Smooth muscle cell of the brain vasculature (primary cell): ENCODE data around the gene LRRC2.
"Not testable (repeated sequence)": the region's sequence is repeated elsewhere in the genome, so short reads cannot be mapped to it uniquely, and the experiment has no call there.

ENCODE experiments used
- DNase-seq: peaks from one replicate; pipeline ENCODE4 v3.0.0-alpha.2; 2012; ENCODE audit warnings: low read depth, low spot score

LRRC2 gene

DNA sequence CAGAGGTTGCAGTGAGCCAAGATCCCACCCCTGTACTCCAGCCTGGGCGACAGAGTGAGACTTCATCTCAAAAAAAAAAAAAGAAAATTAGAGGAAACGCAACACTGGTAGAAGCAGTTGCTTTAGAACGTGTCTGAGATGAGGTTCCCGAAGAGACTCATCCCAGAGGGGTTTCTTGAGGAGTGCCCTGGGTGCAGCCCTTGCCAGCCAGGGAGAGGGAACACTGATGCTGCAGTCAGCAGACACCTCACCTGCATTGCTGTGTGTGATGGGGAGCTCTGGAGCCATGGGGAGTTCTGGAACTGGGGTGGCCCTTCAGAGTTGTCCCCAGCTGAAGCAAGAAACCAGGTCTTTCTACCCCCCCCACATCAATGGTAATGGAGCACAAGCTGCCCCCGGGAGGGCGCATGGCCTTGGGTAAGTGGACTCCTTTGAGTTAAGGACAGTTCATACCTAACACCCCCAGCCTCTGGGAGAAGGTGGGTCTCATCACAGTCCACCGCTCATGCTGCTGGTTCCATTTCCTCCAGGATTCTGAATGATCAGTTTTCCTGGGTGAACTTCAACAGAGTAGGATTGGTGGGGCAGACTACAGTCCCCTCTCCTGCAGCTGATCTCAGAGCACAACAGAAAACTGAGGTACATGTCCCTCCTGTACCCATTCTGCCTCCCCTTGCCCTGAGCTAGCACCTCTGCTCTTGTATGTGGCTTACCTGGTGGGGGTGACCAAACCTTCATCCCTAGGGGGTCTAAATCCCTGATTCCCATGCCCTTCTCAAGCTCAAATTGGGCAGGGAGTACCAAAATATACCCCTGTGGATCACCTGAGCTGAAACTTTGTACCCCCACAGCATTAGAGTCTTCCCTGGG, 18.7 kb upstream of the LRRC2 start:
- no peak for DNase-seq

DNA sequence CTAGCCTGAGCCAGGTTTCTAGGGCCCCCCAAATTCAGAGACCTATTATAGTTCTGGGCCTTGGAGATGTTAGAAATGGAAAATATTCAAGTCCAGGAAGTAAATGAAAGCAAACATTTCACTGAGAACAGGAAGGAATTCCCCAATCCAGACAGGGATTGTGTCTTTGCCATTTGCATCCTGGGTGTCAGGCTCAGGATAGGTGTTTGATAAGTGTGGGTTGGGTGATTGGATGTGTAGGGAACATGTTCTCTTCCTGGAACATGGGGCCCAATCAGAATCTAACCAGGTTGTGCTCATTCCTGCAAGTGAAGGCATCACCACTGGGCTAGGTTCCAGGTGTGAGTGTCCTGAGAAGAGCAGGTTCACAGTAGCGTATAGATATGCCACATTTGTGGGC, 14.6 kb upstream of the LRRC2 start:
- no peak for DNase-seq

DNA sequence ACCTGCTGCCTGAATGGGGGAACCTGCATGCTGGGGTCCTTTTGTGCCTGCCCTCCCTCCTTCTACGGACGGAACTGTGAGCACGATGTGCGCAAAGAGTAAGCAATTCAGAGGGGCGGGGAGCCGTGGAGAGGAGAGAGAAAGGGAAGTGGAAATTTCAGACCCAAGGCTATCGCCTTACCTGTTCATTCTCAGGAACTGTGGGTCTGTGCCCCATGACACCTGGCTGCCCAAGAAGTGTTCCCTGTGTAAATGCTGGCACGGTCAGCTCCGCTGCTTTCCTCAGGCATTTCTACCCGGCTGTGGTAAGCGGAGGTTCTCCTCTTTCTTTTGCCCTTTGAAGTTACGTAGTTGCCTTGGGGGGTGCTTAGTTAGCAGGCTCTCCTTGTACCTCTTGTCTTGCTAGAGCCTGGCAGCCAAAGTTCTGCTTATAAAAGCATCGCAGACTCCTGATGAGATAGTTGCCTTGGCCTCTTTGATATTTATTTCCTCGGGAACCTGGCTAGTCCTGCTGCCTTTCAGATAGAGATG, 13.7 kb upstream of the LRRC2 start:
- DNase-seq = no peak

GRCh38 chr3:46578973-46579755, 13.1 kb upstream of the LRRC2 start:
- DNase-seq = no peak

DNA sequence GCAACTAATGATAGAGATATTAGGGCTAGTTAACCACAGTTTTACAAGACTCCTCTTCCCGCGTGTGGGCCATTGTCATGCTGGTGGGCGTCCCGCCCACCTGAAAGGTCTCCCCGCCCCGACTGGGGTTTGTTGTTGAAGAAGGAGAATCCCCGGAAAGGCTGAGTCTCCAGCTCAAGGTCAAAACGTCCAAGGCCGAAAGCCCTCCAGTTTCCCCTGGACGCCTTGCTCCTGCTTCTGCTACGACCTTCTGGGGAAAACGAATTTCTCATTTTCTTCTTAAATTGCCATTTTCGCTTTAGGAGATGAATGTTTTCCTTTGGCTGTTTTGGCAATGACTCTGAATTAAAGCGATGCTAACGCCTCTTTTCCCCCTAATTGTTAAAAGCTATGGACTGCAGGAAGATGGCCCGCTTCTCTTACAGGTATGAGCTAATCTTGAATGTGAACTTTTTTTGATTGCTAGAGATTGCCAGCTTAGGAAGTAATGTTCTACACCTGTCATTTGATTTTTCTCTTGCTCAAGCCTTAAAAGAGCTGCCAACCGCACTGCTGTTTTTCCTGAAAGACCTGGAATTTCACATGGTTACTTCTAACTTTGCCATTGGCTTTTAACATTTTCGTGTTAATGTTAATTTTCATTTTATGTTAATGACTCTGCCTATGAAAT, 11.6 kb upstream of the LRRC2 start:
- DNase-seq = not testable (repeated sequence)

GRCh38 chr3:46576879-46577278, 10.8 kb upstream of the LRRC2 start:
- no peak for DNase-seq

GRCh38 chr3:46576386-46576785, 10.3 kb upstream of the LRRC2 start:
- DNase-seq = no peak

DNA sequence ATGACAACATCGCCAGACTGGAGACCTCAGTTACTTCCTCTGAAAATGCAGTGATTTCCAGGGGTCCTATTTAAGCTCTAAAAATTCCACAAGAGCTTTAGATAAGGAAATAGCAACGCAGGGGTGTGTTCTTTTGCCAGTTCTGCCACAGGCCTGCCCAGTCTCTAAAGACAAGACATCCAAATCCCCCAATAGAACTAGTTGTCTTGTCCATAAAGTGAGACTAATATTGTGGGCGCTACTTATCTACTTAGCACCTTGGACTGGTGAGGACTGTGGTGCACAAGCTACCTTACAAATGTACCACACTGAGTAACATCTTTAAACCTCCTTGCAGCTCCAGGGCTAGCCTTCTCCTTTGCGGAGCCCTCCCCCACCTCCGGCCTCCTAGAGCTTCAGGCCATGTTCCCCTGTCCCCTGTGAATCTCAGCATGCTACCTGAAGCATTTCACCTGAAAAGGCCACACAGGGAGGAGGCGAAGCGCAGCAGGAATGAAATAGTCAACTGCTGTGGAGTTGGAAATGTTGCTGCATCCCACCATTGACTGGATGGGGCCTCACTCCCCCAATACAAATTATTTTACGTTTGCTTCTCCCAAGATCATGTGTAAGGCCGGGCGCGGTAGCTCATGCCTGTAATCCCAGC, 9.6 kb upstream of the LRRC2 start:
- DNase-seq = no peak

GRCh38 chr3:46574881-46575576, 8.9 kb upstream of the LRRC2 start:
- DNase-seq = no peak

- DNase-seq = no peak
Measured at GRCh38 chr3:46574243-46574646, 8.1 kb upstream of the LRRC2 start.

GRCh38 chr3:46573701-46574100, 7.6 kb upstream of the LRRC2 start:
- no peak for DNase-seq

DNA sequence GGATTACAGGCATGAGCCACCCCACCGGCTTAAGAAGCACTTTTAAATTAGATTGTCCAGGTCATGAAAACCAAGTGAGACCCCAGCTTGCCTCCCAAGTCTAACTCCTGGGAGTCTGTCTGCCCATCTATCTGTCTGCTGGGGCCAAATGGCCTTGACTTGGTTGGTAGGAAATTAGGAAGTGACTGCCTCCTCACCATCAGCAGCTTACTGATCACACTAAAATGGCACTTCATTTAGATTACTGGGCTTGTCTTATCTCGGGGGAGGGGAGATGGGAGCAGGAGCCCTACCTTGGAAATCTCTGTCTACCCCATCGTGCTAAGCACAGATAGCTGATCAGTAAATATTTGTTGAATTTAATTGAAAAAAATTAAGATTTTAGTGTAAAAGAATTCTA, 5.6 kb upstream of the LRRC2 start:
- DNase-seq = no peak

GRCh38 chr3:46565607-46566039, 479 bp downstream of the LRRC2 start:
- DNase-seq = no peak

DNA sequence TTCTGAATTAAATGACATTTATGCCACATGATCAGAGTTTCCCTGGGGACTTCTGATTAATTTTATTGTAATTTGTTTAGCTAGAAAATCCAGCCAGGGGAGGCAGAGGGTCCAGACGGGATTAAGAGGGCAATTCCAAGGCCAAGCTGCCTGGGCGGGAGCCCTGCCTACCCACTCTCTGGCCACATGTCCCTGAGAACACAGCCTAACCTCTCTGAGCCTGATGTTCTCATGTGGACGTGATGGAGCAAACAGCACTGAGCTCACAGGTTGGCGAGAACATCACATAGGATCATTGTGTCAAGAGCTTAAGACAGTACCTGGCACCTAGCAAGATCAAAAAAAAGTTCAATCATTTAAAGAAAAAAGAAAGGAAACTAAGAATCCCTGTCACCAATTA, 1.0 kb downstream of the LRRC2 start:
- no peak for DNase-seq

DNA sequence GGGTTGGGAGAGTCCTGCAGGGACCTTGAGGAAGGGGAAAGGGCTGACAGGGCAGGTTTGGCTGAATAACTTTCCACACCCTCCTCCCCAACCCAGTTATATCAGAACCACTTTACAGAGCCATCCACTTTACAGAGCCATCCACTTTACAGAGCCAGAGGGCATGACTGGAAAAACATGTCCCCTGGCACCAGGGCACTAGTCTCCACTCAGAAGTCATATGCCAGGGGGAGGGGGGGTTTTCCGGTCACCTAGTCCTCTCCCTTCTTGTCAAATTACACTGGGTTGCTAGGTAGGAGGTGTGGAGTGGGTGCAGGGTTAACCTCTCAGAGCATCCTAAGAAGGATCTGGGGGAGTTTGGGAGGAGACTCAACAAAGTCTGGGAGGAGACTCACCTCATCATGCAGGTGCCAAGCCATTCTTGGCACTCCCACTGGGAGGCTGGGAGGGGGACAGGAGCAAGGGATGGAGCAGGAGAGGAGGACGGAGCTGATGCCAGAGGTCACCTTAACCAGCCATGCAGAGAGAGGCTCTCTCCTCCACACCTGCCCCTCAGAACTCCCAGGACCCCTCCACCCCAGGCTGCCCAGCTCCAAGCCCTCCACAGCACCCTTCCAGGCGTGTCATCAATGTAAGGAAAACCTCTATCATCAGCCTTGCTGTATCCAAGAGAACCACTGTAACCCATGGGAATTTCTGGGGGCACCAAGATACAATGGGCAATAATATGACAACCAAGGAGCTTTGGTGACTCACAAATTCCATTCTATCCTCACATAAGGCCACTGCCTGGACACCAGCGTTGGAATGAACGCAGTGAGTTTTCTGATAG, 1.7 kb downstream of the LRRC2 start:
- no peak for DNase-seq

GRCh38 chr3:46561951-46562350, 4.2 kb downstream of the LRRC2 start:
- no peak for DNase-seq

DNA sequence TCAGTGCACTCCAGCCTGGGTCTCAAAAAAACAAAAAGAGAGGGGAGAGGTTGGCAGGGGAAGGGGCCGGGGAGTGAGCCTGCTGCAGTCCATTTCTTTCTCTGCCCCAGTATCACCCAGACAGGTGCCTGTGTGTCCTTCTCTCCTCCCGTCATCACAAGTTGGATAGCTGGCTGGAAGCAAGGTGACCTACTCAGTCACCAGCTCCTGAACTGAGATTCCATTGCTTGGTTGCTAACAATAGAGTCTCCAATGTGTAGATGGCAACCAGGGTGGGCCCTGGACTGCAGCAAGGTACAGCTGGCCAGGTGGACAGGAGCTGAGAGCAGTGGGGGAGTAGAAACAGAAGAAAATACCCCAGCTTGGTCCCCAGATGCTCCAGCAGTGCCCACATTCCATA, 4.6 kb downstream of the LRRC2 start:
- no peak for DNase-seq

DNA sequence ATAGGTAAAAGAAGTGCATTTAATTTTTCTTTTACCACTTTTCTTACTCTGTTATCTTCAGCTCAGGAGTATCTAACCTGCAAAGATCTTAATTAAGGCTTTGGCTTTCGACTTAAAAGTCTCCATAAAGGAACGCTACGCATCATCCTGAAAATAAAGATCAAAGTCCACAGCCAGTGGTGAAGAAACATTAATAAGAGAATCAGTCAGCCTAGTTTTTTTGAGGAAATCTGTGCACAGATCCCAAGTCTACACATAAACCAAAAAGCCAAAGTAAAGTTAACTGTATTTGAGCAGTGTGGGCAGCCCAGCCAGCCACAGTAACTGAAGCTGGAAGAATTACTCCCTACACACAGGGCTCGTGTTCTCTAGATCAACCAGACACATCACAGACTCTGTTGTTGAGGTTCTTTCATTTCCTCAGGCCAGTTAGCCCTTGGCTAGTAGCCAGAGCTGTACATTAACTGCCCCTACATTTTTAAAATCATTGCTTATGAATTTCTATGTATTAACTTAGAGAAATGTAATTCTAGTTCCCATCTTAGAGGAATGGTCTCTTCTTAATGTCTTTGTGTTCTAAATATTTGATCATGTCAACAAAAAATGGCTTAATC, 6.9 kb downstream of the LRRC2 start:
- no peak for DNase-seq

DNA sequence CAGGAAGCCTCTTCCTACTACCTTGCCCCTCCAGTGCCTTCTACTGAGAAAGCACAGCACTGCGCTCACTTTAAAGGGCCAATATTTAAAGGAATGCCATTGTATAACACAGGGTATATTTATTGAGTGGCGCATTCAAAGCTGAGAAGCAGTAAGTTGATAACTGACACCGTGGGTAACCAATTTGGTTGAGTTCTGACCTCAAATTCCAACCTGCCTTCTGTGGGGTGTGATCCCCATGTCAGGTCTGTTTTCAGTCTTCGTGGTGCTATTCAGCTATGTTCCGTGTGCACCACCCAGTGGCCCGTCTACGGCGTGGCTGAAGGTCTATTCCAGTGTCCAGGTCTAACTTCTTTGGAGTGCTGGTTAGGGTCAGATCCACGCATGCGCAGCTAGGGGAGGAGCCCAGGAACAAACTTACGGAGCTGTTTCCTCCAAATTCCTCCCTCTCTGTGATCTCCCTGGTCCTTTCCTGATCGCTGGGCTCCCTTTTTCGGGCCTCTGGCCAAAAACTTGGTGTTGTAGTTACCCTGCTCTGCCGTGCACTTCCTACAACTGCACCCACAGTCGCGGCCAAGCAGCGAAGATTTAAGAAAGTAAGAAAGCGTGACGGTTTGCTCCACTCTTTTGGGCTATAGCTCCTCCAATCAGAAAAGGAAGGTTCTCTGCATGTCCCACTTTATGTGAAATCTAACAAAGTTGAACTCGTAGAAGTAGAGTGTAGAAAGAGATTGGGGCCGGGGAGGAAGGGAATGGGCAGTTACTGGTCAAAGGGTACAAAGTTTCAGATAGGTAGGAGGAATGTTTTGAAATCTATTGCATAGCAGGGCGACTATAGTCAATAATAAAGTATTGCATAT, 7.7 kb downstream of the LRRC2 start:
- DNase-seq = peak; percentile 62
